ENCODE data around the gene LAYN.

LAYN gene

DNA sequence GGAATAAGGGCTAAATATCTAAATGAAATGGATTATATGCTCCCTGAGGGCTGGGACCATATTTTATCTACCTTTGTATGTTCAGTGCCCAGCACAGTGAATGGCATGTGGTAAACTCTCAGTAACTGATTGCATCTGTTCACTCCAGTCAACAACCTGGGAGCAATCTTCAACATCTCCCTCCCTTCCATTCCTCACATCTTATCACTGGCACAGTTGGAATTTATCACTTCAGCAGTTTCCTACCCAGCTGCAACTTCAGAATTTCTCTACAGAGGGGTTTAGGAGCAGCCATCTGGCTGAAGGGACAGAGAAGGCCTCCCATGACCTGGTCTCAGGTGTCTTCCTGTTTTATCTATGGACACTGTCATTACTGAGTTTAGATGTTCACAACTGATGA lies 52.0 kb downstream of the LAYN start:
- Mint-ChIP-seq H3K4me3 (no peak overlapping the region), H3K9me3 (peaks cover 27% of the 10 kb centered on the region), H3K27me3 (ENCODE audit: low read depth, poor library complexity) (no peaks in the 10 kb centered on the region), H3K27ac (no peak overlapping the region), H3K4me1 (no peaks in the 10 kb centered on the region), H3K36me3 (ENCODE audit: low read depth) (no peaks in the 10 kb centered on the region)
- TF ChIP-seq, protein P1, sequence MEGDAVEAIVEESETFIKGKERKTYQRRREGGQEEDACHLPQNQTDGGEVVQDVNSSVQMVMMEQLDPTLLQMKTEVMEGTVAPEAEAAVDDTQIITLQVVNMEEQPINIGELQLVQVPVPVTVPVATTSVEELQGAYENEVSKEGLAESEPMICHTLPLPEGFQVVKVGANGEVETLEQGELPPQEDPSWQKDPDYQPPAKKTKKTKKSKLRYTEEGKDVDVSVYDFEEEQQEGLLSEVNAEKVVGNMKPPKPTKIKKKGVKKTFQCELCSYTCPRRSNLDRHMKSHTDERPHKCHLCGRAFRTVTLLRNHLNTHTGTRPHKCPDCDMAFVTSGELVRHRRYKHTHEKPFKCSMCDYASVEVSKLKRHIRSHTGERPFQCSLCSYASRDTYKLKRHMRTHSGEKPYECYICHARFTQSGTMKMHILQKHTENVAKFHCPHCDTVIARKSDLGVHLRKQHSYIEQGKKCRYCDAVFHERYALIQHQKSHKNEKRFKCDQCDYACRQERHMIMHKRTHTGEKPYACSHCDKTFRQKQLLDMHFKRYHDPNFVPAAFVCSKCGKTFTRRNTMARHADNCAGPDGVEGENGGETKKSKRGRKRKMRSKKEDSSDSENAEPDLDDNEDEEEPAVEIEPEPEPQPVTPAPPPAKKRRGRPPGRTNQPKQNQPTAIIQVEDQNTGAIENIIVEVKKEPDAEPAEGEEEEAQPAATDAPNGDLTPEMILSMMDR (IDR thresholded peaks at IDR 0.05) = no peak
- DNase-seq = no peak

DNA sequence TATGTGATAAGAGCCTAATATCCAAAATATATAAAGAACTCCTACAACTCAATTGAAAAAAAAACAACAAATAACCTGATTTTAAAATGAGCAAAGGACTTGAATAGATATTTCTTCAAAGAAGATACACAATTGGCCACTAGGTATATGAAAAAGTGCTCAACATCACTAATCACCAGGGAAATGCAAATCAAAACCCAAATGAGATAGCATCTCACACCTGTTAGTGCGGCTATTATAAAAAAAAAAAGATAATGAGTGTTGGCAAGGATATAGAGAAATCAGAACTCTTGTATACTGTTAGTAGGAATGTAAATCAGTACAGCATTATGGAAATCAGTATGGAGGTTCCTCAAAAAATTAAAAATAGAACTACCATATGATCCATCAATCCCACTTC lies 55.8 kb downstream of the LAYN start:
- DNase-seq = no peak
- Mint-ChIP-seq H3K27ac (no peak overlapping the region), H3K4me1 (peaks cover 16% of the 10 kb centered on the region), H3K4me3 (no peak overlapping the region), H3K27me3 (ENCODE audit: low read depth, poor library complexity) (no peaks in the 10 kb centered on the region), H3K9me3 (peaks cover 18% of the 10 kb centered on the region), H3K36me3 (ENCODE audit: low read depth) (no peaks in the 10 kb centered on the region)
- TF ChIP-seq, protein P1 (IDR thresholded peaks at IDR 0.05) = no peak

DNA sequence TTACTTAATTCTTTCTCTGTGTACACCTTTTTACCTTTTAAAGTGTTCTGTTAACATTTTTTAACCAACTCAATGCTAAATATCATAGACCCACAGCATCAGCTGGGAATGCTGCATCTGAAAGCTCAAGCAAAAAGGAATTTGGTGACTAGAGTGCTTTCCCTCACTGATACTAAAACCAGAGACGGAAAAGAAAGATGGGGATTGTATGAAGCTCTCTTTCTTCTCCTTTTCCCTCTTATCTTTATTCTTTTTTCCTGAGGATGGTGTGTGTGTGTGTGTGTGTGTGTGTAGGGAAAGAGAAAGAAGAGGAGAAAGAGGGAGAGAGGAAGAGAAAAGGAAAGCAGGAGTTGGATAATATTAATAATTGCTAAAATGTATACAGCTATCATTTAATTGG lies 57.6 kb downstream of the LAYN start:
- H3K9me3 Mint-ChIP-seq = peaks cover 18% of the 10 kb centered on the region
- no peak for DNase-seq
- H3K4me1 Mint-ChIP-seq = peaks cover 23% of the 10 kb centered on the region
- H3K27me3 Mint-ChIP-seq (ENCODE audit: low read depth, poor library complexity) = no peaks in the 10 kb centered on the region
- no peak overlapping the region for H3K27ac Mint-ChIP-seq
- no peaks in the 10 kb centered on the region for H3K36me3 Mint-ChIP-seq (ENCODE audit: low read depth)
- no peak overlapping the region for H3K4me3 Mint-ChIP-seq
- TF ChIP-seq, protein P1 (IDR thresholded peaks at IDR 0.05) = no peak

DNA sequence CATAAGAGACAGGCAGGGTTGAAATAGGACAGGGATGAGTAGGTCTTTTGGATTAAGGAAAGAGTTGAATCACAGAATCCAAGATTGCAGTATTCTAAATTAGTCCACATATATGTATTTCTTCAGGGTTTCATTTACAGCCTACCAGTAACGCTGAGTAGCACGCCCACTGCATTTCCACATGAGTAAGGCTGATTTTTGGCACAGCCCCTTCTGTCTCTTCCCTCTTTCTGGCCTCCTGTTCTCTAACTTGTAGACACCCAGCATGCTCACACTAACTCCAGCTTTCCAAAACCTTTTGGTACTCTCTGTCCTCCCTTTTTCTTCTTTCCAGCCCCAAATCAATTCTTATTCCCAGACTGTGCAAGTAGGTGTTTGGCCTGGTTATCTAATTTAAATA lies 58.0 kb downstream of the LAYN start:
- TF ChIP-seq, protein P1 (IDR thresholded peaks at IDR 0.05) = no peak

DNA sequence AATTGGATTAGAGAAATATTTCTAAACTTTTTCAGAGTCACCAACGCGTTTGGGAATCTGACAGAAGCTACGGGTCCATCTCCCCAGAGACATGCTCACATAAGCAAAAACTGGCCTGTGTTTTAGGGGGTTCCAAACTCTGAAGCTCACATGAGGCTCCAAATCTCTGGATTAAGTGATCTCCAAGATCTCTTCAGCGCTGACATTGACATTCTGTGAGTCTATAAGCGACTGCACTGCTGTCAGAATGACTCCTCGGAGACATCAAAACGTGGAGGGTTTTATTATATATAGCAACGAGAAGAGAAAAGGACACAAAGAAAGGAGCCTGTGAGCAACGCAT lies 61.1 kb downstream of the LAYN start:
- no peak for DNase-seq
- Mint-ChIP-seq H3K27me3 (ENCODE audit: low read depth, poor library complexity) (no peaks in the 10 kb centered on the region), H3K4me3 (peak overlapping the region; percentile 80), H3K27ac (no peak overlapping the region), H3K9me3 (peaks cover 3% of the 10 kb centered on the region), H3K4me1 (peaks cover 42% of the 10 kb centered on the region), H3K36me3 (ENCODE audit: low read depth) (no peaks in the 10 kb centered on the region)
- TF ChIP-seq, protein P1 (IDR thresholded peaks at IDR 0.05) = no peak

More for the DNA sequence above, 58.0 kb downstream of the LAYN start:
- DNase-seq = no peak
- Mint-ChIP-seq H3K36me3 (ENCODE audit: low read depth) (no peaks in the 10 kb centered on the region), H3K9me3 (peaks cover 18% of the 10 kb centered on the region), H3K4me1 (peaks cover 27% of the 10 kb centered on the region), H3K4me3 (no peak overlapping the region), H3K27me3 (ENCODE audit: low read depth, poor library complexity) (no peaks in the 10 kb centered on the region), H3K27ac (no peak overlapping the region)

DNA sequence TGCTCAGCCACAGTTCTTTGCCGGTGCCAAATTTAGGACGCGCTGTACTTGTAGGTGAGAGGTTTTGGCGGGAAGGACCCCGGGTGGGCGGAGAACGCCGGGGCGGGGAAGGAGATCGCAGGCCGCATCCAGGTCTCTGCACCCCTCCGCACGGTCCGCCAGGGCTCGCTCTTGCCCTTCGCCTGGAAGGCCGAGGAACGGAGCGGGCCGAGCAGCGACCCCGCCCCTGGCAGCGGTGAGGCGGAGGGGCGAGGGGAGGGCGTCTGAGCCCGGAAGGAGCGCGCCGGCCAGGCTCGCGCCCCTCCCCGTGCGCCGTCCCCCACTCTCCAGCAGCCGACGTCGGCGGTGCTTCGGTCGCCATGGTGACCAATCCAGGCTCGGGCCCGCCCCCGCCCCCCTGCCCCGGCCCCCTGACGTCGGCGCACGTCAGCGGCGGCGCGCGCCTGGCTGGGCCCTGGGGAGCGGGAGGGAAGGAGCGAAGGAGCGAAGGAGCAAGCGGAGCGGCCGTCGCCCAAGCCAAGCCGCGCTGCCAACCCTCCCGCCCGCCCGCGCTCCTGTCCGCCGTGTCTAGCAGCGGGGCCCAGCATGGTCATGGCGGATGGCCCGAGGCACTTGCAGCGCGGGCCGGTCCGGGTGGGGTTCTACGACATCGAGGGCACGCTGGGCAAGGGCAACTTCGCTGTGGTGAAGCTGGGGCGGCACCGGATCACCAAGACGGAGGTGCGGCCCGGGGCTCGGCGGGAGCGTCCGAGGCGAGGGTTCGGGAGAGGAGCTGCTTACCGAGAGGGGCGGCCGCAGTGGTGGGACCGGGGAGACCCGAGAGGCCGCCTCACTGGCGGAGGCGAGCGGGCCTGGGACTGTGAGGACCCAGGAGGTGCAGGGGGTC lies 61.7 kb downstream of the LAYN start, which contains the start of gene SIK2:
Gene SIK2, plus strand, starts transcription at position 471 of the 886 bp plus-strand sequence. Its CDS starts 115 bp downstream, at position 586.
- TF ChIP-seq, protein P1 (IDR thresholded peaks at IDR 0.05) = peak; percentile 73
- H3K27ac Mint-ChIP-seq = peak within 1 kb of the TSS; percentile 92

More for the DNA sequence above, 61.7 kb downstream of the LAYN start, which contains the start of gene SIK2:
- Mint-ChIP-seq H3K9me3 (no peaks in the 10 kb centered on the region), H3K27me3 (ENCODE audit: low read depth, poor library complexity) (no peaks in the 10 kb centered on the region), H3K4me1 (peaks cover 42% of the 10 kb centered on the region), H3K36me3 (ENCODE audit: low read depth) (no peaks in the 10 kb centered on the region), H3K4me3 (peak within 1 kb of the TSS; percentile 99)
- DNase-seq = peak; percentile 95

Data from nephron progenitor cell (in vitro differentiated cells).